Right atrium auricular region (tissue), 2 donors: ENCODE measurements around the gene TUBB1. TPM values are rescaled to one million over a fixed set of nuclear protein-coding genes. Genes with fewer than 3 reads are reported as not detected.

Source experiments
- DNase-seq: peaks from one replicate; pipeline ENCODE4 v3.0.0-alpha.2; 2019; ENCODE audit warnings: low spot score
- H3K27ac ChIP-seq, 2 donors: fragments of 200-600 bp; sonication (generic); 1 replicate in 1 of 2; 2 replicates in 1 of 2; pipeline ENCODE4 v1.5.1; 2016 to 2019
- H3K27me3 ChIP-seq, 2 donors: fragments of 200-600 bp; sonication (generic); one replicate each; pipeline versions ENCODE4 v1.5.1 to v1.6.0; 2017 to 2019
- H3K36me3 ChIP-seq: fragments of 200-600 bp; sonication (generic); one replicate; pipeline ENCODE4 v1.5.1; 2016
- H3K4me1 ChIP-seq, 2 donors: fragments of 200-600 bp; sonication (generic); one replicate each; pipeline versions ENCODE4 v1.5.1 to v1.6.0; 2017 to 2019
- H3K4me3 ChIP-seq, 2 donors: fragments of 200-600 bp; sonication (generic); 1 replicate in 1 of 2; 2 replicates in 1 of 2; pipeline ENCODE4 v1.5.1; 2017 to 2019; ENCODE audit warnings: mild to moderate bottlenecking in 1 of 2, moderate library complexity in 1 of 2
- H3K9me3 ChIP-seq, 2 donors: fragments of 200-600 bp; sonication (generic); one replicate each; pipeline ENCODE4 v1.5.1; 2019
- total RNA-seq, 2 donors: library from RNA; depleted of rRNA; stranded (reverse); fragments of >200 nt; gene quantifications; one replicate each; pipeline ENCODE4 v1.1.0, GENCODE V29; 2016
- TF ChIP-seq, protein P1 (sequence below), 2 donors: fragments of 200-600 bp; sonication (generic); IDR thresholded peaks; one replicate each; pipeline ENCODE4 v1.5.1; 2019; ENCODE audit warnings: antibody characterized with exemption in 2 of 2

Gene TUBB1
- total RNA-seq, 2 donors from 2014 or later = 0.19 to 0.35 TPM

DNA sequence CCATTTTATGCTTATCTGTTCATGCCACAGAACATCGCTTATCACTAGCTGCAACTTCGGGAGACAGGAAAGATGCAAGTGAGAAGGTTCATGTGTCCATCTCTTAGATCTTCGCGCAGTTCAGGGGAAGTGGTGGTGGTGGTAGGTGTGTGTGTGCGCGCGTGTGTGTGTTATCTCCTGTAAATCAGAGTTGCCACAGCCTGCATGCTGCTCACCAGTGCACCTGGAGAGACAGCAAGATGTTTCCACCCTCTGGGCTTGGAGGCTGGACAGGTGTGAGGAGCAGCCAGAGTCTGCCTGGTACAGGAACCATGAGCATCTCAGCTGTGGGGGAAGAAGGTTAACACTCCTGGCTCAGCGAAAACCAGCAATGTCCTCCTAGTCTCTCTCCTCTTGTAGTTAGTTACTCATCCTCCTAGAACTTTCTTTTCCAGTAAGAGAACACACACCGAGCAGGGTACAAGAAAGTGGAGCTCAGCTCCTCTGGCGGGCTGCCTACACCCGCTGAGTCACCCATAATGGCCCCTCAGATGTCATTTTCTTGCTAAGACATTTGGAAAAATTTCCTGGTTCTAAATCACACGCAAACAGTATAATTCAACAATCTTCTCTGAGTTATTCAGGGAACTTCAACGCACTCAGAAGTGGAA, 5.1 kb upstream of the TUBB1 start:
- no peaks in the 10 kb centered on the region for H3K9me3 ChIP-seq
- no peaks in the 10 kb centered on the region for H3K27me3 ChIP-seq
- peak; percentile 48 for DNase-seq
- TF ChIP-seq, protein P1, sequence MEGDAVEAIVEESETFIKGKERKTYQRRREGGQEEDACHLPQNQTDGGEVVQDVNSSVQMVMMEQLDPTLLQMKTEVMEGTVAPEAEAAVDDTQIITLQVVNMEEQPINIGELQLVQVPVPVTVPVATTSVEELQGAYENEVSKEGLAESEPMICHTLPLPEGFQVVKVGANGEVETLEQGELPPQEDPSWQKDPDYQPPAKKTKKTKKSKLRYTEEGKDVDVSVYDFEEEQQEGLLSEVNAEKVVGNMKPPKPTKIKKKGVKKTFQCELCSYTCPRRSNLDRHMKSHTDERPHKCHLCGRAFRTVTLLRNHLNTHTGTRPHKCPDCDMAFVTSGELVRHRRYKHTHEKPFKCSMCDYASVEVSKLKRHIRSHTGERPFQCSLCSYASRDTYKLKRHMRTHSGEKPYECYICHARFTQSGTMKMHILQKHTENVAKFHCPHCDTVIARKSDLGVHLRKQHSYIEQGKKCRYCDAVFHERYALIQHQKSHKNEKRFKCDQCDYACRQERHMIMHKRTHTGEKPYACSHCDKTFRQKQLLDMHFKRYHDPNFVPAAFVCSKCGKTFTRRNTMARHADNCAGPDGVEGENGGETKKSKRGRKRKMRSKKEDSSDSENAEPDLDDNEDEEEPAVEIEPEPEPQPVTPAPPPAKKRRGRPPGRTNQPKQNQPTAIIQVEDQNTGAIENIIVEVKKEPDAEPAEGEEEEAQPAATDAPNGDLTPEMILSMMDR (IDR thresholded peaks at IDR 0.05) = no peak
- H3K4me3 ChIP-seq = no peak overlapping the region
- peaks cover 0 to 60% of the 10 kb centered on the region in 2 donors for H3K4me1 ChIP-seq
- H3K36me3 ChIP-seq = no peaks in the 10 kb centered on the region
- peak overlapping the region; percentile 56 to 65 for H3K27ac ChIP-seq

DNA sequence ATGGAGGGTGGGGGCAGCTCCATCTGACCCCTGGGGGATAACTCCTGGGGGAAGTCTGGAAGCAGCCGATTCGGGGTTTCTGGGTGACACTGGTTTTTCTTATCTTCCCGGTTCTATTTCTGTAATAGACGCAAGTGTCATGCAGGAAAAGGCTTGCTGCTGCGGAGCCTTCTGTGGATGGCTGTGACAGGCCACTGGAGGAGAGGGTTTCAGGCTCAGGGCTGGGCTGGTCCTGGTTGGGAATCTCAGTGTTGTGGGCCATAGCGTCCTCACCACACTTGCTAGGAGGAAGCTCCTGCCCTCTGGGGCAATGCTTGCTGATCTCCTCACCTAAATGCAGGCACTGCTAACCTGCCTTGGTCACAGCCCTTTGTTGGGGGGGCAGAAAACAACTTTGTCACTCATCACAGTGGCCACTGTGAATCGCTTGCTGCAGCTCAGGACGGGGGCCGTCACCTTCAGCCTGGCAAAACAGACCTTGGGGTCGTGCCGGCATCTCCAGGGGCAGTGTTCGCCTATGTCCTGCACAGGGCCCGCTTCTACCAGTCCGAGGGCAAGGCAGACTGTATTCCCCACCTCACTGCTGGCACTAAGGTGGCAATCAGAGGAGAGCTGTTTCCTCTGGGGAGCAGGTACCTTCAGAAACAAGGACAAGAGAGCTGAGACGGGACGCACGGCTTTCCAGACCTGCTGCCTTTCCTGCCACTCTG, 4.4 kb upstream of the TUBB1 start:
- peaks cover 0 to 56% of the 10 kb centered on the region in 2 donors for H3K4me1 ChIP-seq

DNA sequence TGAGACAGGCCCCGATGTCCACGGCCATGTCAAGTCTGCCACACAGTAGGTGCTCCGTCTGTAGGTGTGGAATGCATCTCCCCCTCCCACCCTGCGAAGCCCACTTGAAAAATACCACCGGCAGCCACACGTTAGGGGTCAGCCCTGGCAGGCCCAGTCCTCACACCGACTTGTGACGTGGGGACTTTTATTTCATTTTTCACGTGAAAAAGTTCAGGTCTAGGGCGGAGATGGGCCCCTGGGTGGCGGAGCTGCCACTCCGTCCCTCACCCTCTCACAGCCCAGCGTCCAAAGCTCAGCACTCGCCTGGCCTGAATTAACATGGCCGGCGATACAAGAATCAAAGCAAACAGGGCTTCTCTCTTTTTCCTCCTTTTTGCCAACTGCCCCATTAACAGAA, 3.8 kb upstream of the TUBB1 start:
- peak overlapping the region; percentile 56 to 65 for H3K27ac ChIP-seq
- no peak overlapping the region for H3K4me3 ChIP-seq
- peaks cover 0 to 50% of the 10 kb centered on the region in 2 donors for H3K4me1 ChIP-seq
- TF ChIP-seq, protein P1 (IDR thresholded peaks at IDR 0.05) = no peak
- H3K9me3 ChIP-seq = no peaks in the 10 kb centered on the region
- no peaks in the 10 kb centered on the region for H3K27me3 ChIP-seq
- no peaks in the 10 kb centered on the region for H3K36me3 ChIP-seq
- no peak for DNase-seq

More for the DNA sequence above, 4.4 kb upstream of the TUBB1 start:
- Histone ChIP-seq H3K9me3 (no peaks in the 10 kb centered on the region), H3K27me3 (no peaks in the 10 kb centered on the region), H3K36me3 (no peaks in the 10 kb centered on the region), H3K27ac (peak overlapping the region; percentile 56 to 65), H3K4me3 (no peak overlapping the region)
- peak; percentile 57 for DNase-seq
- TF ChIP-seq, protein P1 (IDR thresholded peaks at IDR 0.05) = no peak

DNA sequence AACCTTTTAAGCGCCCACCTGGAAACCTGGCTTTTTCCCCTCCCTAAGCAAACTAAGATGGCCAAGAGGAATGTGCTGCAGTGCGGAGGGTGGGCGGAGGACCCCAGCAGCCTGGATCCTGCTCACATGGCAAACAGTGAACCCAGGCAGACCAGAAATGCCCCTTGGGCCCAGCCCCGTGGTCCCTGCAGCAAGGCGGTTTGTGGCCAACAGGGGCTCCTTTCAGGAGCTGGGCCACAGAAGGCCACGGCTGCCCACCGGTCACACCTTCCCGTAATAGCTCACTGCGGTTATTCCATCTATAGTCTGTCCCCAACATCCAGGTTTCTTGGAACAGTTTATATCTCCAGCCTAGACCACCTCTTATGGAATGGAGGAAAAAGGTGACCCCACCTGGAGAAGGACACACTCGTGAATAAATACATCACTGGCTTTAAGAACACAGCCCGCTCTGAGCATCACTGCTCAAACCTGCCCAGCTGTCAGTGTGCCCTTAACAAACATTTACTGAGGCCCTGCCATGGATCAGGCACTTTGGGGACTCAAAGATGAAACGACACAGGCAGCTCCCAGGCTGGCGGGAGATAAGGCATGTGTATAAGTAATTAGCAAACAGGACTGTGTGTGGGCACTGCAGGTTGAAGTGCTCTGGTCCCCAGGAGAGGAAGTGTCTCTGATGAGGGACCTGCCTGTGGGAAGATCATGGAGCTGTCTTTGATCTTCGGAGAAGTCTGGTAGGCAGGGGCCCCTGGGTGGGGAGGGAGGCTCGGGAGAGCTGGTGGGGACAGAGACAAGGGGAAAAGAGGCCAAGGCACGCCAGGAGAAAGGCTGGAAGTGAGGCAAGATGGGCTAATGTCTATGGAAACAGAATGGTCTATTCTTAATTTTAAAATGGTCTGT, 3.2 kb upstream of the TUBB1 start:
- DNase-seq = no peak
- Histone ChIP-seq H3K4me3 (no peak overlapping the region), H3K27me3 (no peaks in the 10 kb centered on the region), H3K36me3 (no peaks in the 10 kb centered on the region), H3K9me3 (no peaks in the 10 kb centered on the region), H3K4me1 (peaks cover 0 to 47% of the 10 kb centered on the region in 2 donors), H3K27ac (peak overlapping the region in 1 of 2 donors; percentile 56)
- TF ChIP-seq, protein P1 (IDR thresholded peaks at IDR 0.05) = no peak

DNA sequence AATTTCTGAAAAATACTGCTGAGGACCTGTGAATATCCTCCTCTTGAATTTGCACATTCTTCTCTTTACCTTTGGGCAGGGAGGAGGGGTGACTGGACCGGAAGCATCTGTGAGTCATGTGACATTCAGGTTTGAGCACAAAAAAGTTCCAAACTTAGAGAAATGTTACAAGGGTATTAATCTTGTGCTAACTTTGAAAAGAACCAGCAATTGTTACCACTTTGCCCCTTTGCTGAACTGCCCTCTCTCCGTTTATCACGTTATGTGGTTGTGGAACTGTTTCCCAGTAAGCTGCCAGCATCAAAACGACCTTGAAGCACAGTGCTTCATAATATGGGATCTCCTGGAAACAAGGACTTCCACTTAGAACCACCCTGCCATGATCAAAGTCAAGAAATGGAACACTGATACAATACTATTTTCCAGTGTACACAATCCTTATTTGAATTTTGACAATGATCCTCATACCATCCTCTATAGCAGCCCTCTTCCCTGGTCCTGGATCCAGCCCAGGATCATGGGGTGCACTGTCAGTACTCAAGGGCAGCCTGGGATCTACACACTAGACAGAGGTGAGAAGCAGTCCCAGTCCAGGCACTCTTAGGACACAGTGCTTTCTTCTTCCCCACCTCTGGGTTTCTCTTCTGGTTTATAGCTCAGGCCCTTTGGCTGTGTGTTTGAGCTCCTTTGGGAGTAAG, 2.3 kb upstream of the TUBB1 start:
- TF ChIP-seq, protein P1 (IDR thresholded peaks at IDR 0.05) = no peak
- no peak for DNase-seq
- H3K27me3 ChIP-seq = no peaks in the 10 kb centered on the region
- H3K9me3 ChIP-seq = no peaks in the 10 kb centered on the region
- no peaks in the 10 kb centered on the region for H3K36me3 ChIP-seq
- H3K4me1 ChIP-seq = peaks cover 0 to 44% of the 10 kb centered on the region in 2 donors
- H3K27ac ChIP-seq = peak overlapping the region in 1 of 2 donors; percentile 30
- H3K4me3 ChIP-seq = no peak overlapping the region
